GM10266 (cell line): Measurements from ENCODE around the gene PKIG.

Experiments
- DNase-seq: peaks from one replicate; pipeline ENCODE4 v3.0.0; 2012; ENCODE audit errors: extremely low spot score
- CTCF ChIP-seq: IDR thresholded peaks from 2 replicates; pipeline ENCODE4 v1.5.1; 2012; ENCODE audit warnings: mild to moderate bottlenecking, low read depth; ENCODE audit not compliant: control insufficient read depth, insufficient read depth; ENCODE audit errors: missing control alignments

Gene PKIG

GRCh38 chr20:44637522-44638372 lies 55.4 kb downstream of the PKIG start:
- TF ChIP-seq CTCF = no peak
- DNase-seq = no peak

GRCh38 chr20:44640522-44640921 lies 58.1 kb downstream of the PKIG start:
- no peak for DNase-seq
- no peak for TF ChIP-seq CTCF

- TF ChIP-seq CTCF = no peak
- DNase-seq = no peak
These were observed 58.9 kb downstream of the PKIG start for GRCh38 chr20:44641325-44641724.

- DNase-seq = peak; percentile 73
- no peak for TF ChIP-seq CTCF
These were observed 60.1 kb downstream of the PKIG start for GRCh38 chr20:44642203-44643153.

- TF ChIP-seq CTCF = no peak
- DNase-seq = no peak
These were observed 60.8 kb downstream of the PKIG start for GRCh38 chr20:44643154-44643519.

- DNase-seq = no peak
- TF ChIP-seq CTCF = no peak
These were observed 61.3 kb downstream of the PKIG start for GRCh38 chr20:44643596-44644229.
